ENCODE measurements around the gene ABCB11.
"Not testable (repeated sequence)": the region's sequence is repeated elsewhere in the genome, so short reads cannot be mapped to it uniquely, and the experiment has no call there.

The ABCB11 gene

DNA sequence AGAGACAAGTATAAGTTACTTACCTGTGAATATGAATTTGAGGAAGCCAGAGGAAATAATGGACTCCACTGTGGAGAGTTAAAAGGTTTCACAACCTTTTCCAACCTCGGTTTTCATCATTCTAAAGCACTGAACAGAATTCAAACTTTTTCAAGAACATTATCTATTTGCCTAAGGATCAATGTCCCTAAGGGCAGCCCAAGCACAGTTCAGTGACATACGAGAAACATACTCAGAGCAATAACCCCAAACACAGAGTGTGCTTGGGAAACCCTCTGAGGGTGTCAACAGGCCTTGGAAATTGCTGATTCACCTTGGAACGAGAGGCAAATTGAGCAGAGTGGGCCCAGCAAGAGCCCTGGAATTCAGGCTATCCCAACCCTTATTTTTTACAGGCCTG is at the start of gene ABCB11:
TSS of gene ABCB11 (minus strand) at position 123 of the 400 bp plus-strand sequence. CDS start 13,199 bp downstream, outside the sequence.
- in situ Hi-C loops (cut with MboI; ENCODE audit: low sequenced_read_pairs): no loop called here

DNA sequence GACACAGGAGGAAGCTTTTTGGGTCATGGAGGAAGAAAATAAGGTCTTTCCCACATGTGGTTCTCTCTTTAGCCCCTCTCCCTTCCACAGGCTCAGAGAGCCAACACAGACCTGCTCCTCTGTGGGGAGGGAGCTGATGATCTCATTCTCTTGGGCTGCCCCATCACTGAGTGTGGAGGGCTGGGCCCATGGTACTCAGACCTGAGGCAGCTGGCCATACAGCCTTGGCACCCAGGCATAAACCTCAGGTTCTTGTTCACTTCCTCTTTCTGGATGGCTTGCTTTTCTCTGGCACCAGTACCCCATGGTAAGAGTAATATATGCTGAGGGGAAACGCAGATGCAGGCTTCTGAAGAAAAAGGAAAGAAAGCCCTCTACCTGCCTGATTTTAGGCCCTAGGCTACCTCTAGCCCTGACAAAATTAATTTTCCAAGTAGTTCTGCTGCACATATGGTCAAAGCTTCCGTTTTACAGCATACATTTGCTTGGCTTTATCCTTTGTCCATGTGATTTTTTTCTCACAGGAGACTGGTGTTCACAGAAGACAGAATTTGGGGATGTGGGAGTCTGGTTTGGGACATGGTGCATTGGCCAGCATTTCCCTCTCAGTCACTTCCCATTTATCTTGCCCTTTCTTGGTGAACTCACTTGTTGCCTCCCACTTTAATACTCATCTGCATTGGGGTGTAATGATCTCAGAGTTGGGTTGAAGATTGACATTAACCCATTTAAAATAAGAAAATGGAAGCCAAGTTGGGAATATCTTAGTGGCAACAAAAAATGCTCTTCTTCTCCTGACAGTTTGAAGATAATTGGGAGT is 49.3 kb upstream of the ABCB11 start:
- in situ Hi-C loops (cut with MboI; ENCODE audit: low sequenced_read_pairs): no loop called here

DNA sequence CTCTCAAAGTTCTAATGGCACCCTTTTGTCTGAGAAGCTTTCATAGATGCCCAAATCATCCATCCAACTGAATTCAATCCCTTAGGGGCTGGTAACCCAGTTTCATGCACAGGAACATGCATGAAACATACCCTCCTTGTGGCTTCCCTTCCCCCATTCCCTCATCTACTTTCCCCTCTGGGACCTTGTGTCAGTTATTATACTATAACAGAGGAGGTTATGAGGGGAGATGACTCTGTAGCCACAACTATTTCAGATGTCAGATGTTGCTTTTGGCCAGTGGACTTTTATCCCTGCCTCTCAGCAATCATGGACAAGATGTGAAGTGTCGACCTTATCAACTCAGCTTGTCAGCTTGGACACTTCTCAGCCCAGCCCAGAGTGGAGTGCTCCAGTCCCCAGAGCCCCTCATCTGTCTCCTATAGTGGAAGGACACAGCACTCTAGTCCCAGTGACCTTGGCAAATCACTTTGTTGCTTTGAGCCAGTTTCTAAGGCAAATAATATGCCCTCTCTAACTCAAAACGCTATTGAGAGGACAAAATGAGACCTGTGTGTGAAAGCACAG is 46.6 kb upstream of the ABCB11 start:
- in situ Hi-C loops (cut with MboI; ENCODE audit: low sequenced_read_pairs): no loop called here

DNA sequence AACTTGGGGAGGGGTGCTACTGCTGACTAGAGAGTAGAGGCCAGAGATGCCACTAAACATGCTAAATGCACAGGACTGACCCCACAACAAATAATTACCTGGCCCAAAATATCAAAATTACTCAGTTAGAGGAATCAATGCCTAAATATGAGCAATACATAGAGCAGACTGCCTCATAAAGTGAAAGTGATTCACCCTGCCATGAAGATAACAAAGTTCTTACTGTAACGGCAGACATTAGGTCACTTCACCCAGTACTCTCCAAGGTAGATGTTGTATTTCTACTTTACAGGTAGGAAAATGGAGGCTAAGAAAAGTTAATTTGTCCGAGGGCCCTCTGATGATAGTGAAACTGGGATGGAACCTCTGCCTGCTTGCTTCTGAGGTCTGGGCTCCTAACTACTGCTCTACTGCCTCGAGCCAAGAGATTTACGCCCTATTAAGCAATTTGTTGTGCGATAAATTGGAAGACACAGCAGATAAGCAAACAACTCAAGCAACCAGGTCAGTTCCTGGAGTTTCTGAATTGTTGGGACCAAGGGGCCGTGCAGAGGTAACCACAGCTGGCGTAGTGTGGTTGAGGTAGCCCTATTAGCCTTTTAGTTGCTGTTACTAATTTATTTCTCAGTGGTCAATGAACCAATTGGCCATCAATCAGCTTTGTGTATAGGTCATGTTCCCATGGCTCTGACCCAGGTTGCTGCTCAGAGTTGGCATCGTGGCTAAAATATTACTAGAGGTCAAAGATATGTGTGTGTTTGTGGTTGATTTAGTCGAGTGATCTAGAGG is 43.0 kb upstream of the ABCB11 start:
- in situ Hi-C loops (cut with MboI; ENCODE audit: low sequenced_read_pairs): no loop called here

DNA sequence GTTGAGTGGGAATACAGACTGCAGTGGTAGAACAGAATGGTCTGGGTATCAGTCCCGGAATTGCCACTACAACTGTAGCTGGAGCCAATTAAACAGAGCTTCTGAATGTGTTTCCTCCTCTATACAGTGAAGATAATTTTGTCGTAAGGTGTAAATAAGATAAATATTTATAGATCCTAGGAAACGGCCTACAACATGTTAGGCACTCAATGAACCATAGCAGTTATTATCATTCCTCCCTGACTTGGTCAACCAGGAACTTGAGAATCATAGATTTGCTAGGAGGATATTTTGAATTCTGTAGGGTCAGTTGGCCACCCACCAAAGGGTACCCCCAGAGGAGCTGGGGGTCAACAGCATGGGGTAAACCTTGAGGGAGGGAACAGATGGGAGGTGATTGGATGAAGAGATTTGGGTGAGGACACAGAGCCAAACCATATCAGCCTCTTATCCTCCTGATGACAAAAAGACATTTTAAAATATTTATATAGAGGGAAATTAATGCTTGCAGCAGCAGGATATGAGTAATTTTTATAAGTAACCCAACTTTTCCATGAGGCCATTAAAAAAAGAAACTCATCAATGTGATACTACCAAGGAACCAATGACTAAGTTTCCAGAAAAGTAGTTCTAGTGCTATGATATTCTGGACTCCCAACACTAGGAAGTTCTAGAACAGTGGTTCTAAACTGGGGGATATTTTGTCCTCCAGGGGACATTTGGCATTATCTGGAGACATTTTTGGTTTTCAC is 42.3 kb upstream of the ABCB11 start:
- in situ Hi-C loops (cut with MboI; ENCODE audit: low sequenced_read_pairs): no loop called here

DNA sequence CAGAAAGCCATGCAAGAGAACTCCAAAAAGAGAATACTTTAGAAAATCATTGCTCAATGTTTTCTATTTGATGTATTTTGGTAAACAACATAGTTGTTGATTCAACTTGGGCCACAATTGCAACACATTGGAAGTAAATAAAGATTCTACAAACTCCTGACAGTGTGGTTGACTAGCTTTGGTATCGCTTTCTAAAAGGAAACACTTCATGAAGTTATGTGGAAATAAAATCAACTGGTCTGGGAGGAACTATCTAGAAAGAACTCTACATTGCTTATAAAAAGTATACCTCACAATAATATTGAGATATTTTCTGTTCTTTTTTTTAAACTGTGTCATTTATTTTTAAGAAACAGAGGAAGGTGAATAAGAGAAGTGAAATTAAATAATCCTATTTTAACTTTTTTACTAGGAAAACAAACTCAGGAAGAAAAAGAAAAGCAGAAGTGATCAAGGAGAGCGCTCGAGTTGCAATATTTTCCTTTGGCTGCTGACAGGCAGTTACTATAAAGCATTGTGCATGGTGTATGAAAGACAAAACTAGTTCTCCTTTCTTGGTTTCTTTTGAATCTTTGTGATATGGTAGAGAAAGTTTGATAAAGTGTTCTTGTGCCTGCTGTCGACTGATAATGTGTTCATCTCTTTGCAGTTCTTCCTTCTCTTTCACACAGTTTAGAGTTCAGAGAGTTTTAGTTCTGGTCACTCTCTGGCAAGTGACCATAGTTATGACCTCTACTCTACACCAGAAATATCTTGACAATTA is 41.2 kb upstream of the ABCB11 start:
- in situ Hi-C loops (cut with MboI; ENCODE audit: low sequenced_read_pairs): no loop called here

DNA sequence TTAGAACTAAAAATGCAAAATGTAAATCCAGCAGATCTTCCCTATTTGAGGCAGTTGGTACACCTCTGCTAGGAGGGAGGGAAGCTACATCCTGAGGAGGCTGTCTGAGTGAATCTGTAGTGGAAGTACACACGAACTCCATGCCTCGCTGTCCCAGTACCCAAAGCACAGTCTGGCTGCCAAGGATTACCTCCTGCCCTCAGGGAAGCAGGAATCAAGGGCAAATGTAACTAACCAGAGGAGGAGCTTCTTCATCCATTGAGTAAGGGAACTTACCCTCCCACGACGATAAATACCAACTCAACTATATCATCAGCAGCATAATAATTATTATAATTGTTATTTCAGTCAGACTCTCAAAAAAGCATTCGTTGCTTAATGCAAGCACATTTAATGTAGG is 40.3 kb upstream of the ABCB11 start:
- in situ Hi-C loops (cut with MboI; ENCODE audit: low sequenced_read_pairs): no loop called here

DNA sequence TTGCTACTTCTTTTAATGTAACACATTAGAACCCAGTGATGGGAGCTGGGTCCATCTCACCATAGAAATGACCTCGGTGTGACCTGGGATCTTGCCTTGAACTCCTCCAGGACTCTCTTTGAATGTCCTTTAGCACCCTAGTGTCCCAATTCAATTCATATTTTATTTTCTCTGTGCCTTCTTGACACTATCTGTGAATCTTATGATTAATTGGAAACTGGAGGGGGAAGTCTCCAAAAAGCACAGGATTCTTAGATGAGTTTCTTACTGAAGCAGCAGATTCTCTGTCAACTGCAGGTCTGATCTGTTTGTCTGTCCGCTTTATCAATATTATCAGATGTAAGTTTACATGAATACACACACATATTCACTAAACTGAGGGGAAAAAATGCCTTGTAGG is 38.7 kb upstream of the ABCB11 start:
- in situ Hi-C loops (cut with MboI; ENCODE audit: low sequenced_read_pairs): no loop called here

DNA sequence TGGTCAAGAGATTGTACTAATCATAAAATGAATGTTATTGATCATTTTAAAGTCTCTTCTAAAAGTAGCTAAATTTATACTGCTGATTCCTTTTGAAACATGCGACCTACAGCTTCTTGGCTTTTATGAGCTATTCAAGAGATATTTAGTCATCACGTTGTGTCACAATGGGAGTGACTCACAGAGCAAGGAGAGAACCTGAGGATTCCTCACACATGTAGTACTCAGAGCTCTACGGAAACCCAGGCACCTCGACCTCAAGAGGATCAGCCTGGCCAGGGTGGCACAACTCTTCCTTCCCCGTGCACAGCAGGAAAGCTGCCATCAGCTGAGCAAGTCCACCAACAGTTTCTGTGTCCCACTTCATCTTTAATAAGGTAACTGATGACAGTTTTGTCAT is 38.2 kb upstream of the ABCB11 start, which contains the start of gene DHRS9:
TSS of gene DHRS9 (plus strand) at position 223 of the 400 bp plus-strand sequence. CDS start 12,019 bp downstream, outside the sequence.
- in situ Hi-C loops (cut with MboI; ENCODE audit: low sequenced_read_pairs): no loop called here

DNA sequence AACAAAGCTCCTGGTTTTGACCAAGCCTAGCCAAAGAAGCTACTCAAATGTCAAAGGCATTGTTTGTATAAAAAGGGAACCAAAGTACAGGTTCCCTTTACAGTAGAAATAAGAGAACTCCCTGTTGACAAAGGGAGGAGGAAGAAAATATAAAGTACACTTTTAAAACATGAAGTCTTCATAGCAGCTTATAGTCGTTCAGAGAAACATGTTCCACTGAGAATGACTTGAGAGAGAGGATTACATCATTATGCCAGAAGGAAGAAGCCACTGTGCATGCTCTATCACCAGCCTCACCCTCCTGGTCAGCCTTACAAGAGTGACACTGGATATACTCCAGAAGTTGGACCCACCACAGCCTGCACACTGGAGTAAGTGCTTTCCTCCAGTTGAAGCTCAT is 35.8 kb upstream of the ABCB11 start:
- in situ Hi-C loops (cut with MboI; ENCODE audit: low sequenced_read_pairs): no loop called here

DNA sequence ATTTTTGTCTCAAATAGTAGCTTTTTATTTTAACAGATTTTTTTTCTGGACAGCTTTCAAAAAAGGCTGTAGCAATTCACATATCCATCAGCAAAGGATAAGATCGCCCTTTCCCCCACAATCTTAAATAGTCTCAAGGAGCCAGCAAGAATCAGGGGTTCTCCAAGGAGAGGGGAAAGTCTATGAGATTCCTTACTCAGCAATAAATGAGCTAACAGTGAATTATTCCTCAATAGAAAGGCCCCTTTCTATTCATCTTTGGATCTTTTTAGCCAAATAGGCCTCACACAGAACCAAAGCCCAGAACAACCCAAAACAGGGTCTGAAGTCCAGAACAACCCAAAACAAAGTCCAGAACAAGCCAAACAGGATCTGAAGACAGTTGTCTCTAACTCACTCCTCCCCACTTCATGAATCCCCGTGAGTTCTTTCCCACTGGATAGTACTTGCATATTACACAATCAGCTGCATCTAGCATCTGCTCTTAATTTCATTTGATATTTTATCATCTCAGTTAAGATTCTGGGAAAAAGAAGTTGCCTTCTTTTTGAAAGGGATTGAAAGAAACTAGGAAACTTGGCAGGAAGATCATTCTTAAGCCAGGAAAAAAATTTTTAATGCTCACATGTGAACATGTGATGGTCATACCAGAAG is 34.9 kb upstream of the ABCB11 start:
- in situ Hi-C loops (cut with MboI; ENCODE audit: low sequenced_read_pairs): no loop called here

DNA sequence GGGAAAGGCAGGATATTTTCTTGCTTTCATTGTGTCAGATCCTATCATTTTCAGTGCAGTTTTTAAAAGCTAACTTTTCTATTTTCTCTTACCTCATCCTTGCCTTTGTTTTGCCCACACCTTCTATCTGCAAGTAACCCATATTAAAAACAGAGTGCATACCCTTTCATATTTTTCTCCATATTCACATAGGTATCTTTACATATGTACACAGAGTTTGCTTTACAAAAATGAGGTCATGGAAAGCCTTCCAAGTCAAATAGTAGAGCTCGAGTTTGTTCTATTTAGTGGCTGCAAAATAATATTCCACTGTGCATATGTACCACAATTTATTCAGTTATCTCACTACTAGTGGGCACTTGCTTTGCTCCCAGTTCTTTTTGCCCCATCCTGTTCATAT is 34.3 kb upstream of the ABCB11 start:
- in situ Hi-C loops (cut with MboI; ENCODE audit: low sequenced_read_pairs): no loop called here

DNA sequence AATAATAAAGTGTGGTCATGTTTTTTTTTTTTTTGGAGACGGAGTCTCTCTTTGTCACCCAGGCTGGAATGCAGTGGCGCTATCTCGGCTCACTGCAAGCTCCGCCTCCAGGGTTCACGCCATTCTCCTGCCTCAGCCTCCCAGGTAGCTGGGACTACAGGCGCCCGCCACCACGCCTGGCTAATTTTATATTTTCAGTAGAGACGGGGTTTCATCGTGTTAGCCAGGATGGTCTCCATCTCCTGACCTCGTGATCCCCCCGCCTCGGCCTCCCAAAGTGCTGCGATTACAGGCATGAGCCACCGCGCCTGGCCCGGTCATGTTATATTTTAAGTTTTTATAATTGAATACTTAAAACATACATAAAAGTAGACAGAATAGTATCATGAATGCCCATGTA is 33.1 kb upstream of the ABCB11 start:
- in situ Hi-C loops (cut with MboI; ENCODE audit: low sequenced_read_pairs): not testable (repeated sequence)

DNA sequence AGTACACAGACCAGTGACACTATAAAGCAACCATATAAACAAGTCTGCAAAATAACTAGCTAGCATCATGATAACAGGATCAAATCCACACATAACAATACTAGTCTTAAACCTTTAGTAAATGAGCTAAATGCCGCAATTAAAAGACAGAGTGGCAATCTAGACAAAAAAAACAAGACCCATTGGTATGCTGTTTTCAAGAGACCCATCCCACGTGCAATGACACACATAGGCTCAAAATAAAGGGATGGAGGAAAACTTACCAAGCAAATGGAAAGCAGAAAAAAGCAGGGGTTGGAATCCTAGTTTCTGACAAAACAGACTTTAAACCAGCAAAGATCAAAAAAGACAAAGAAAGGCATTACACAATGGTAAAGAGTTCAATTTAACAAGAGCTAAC is 23.5 kb upstream of the ABCB11 start:
- in situ Hi-C loops (cut with MboI; ENCODE audit: low sequenced_read_pairs): not testable (repeated sequence)

DNA sequence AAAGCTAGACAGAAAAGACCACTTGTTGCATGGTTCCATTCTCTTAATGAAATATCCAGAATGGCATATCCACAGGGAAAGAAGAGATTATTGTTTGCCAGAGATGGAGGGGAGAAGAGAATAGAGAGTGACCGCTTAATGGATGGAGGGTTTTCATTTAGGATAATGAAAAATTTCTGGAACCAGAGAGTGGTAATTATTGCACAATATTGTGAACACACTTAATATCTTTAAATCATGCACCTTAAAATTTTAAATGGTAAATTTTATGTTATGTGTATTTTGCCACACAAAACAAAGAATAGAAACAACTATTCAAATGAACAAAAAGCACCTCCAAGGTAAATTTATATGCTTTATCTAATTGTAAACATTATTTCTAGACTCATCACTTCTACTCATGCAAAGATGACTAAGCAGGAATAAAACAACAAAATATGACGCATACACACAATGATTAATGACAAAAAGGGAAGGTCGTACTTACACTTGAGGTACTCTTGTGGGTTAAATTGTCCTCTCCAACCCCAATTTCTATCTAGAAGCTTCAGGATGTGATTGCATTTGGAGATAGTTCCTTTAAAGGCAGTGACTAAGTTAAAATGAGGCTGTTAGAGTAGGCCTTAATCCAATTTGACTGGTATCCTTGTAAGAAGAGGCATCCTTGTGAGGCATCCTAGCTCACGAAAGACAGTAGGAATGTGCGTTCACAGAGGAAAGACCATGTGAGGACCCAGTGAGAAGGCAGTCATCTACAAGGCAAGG is 19.5 kb upstream of the ABCB11 start:
- in situ Hi-C loops (cut with MboI; ENCODE audit: low sequenced_read_pairs): no loop called here

DNA sequence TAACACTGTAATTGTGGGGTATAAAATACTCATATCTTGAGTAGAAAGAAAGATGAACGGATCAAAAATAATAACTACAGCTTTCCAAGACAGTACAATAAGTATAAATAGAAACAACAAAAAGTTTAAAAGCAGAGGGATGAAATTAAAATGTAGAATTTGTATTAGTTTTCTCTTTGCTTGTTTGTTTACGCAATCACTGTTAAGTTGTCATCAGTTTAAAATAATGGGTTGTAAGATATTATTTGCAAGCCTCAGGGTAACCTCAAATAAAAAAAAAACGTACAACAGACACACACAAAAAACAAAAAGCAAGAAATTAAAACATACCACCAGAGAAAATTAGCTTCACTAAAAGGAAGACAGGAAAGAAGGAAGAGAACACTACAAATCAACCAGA is 18.0 kb upstream of the ABCB11 start:
- in situ Hi-C loops (cut with MboI; ENCODE audit: low sequenced_read_pairs): no loop called here

DNA sequence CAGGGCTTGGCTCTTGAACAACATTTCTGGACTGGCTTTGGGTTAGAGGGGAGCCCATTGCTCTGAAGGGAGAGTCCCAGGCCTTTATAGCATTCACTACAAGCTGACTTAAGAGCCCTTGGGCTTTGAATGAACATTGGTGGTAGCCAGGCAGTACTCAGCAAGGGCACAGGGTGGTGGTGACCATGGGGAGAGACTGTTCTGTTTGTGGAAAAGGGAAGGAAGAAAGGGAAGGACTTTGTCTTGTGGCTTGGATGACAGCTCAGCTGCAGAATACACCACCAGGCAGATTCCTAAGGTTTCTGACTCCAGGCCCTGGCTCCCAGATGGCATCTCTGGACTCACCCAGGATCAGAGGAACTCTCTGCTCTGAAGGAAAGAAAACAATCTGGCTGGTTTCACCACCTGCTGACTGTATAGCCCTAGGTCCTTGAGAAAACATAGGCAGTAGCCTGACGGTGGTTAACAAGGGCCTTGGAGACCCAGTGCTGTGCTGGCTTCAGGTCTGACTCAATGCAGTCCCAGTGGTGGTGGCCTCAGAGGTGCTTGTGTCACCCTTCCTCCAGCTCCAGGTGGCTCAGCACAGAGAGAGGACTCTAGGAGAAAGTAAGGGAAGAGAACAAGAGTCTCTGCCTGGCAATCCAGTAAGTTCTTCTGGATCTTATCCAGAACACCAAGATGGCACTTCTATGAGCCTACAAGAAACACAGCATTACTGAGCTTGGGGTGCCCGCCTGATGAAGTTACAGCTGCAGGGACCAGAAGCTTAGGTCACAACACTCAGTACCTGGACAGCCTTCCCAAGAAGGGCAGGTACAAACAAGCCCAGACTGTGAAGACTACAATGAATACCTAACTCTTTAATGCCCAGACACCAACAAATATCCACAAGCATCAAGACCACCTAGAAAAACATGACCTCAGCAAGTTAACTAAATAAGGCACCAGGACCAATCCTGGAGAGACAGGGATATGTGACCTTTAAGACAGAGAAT is 16.4 kb upstream of the ABCB11 start:
- in situ Hi-C loops (cut with MboI; ENCODE audit: low sequenced_read_pairs): no loop called here

Data from HL-60/S4 treated with retinoic acid at 250 ng/mL for 4 days and 3 days (cell line).